GM19099 (cell line): ENCODE measurements around the gene TPRX1.
"Not testable (repeated sequence)": the region's sequence is repeated elsewhere in the genome, so short reads cannot be mapped to it uniquely, and the experiment has no call there.

Experiments used
- POLR2A ChIP-seq: IDR thresholded peaks from 3 replicates; pipeline ENCODE4 v1.6.1; 2011; ENCODE audit warnings: low read depth; ENCODE audit not compliant: insufficient read length; ENCODE audit errors: extremely low read depth

TPRX1 gene

GRCh38 chr19:47804451-47804850 is at the start of gene TPRX1:
Gene TPRX1 (minus strand): TSS chr19:47804551. CDS start chr19:47804539, 12 bp downstream.
- TF ChIP-seq POLR2A: not testable (repeated sequence)

GRCh38 chr19:47853003-47853402 is 48.7 kb upstream of the TPRX1 start:
- TF ChIP-seq POLR2A: no peak

GRCh38 chr19:47848823-47849473 is 44.6 kb upstream of the TPRX1 start:
- no peak for TF ChIP-seq POLR2A

GRCh38 chr19:47848425-47848822 is 44.1 kb upstream of the TPRX1 start:
- no peak for TF ChIP-seq POLR2A

- no peak for TF ChIP-seq POLR2A
These were observed 38.6 kb upstream of the TPRX1 start for GRCh38 chr19:47842941-47843340.

- no peak for TF ChIP-seq POLR2A
These were observed 35.6 kb upstream of the TPRX1 start for GRCh38 chr19:47839913-47840312.

GRCh38 chr19:47839411-47839810 is 35.1 kb upstream of the TPRX1 start:
- no peak for TF ChIP-seq POLR2A

- TF ChIP-seq POLR2A: no peak
These were observed 31.7 kb upstream of the TPRX1 start for GRCh38 chr19:47836038-47836437.

- TF ChIP-seq POLR2A: no peak
These were observed 28.4 kb upstream of the TPRX1 start for GRCh38 chr19:47832723-47833122.

- no peak for TF ChIP-seq POLR2A
These were observed 22.4 kb upstream of the TPRX1 start for GRCh38 chr19:47826800-47827199.

GRCh38 chr19:47824396-47824795 is 20.0 kb upstream of the TPRX1 start:
- no peak for TF ChIP-seq POLR2A

- no peak for TF ChIP-seq POLR2A
These were observed 17.2 kb upstream of the TPRX1 start, which contains the start of gene CRX for GRCh38 chr19:47821460-47822020. Gene CRX (plus strand): TSS chr19:47821937. CDS start chr19:47834444, 12,507 bp downstream.

- no peak for TF ChIP-seq POLR2A
These were observed 16.1 kb upstream of the TPRX1 start for GRCh38 chr19:47820410-47820809.

GRCh38 chr19:47819858-47820257 is 15.5 kb upstream of the TPRX1 start:
- no peak for TF ChIP-seq POLR2A

- TF ChIP-seq POLR2A: no peak
These were observed 9.6 kb upstream of the TPRX1 start for GRCh38 chr19:47813995-47814328.

- TF ChIP-seq POLR2A: no peak
These were observed 9.1 kb upstream of the TPRX1 start for GRCh38 chr19:47813304-47813994.
